Measurements from ENCODE around the gene GNA14. TPM values are rescaled to one million over a fixed set of nuclear protein-coding genes. Genes with fewer than 3 reads are reported as not detected.

GNA14 gene
- total RNA-seq, 3 donors from 2014 or later (not counting 1 experiment from before 2014, with no cell fraction given) = 1.8 TPM; not detected in 2

DNA sequence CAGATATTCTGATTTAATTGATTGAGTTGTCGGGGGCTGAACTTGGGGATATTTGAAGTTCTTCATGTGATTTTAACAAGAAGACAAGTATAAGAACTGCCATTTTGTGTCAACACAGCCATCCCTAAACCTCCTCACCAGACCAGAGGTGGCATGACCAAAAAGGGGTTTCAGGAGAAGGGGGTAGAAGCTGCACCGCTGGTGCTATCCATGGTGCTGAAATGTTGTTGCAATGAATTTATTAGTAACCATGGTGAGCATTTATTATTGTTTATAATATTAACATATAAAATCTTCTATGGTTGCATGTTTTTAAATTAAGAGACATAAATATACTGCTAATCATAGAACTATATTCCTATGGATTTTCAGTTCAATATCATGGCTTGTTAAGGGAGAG lies 72.3 kb downstream of the GNA14 start:
- no peak overlapping the region for H3K4me3 ChIP-seq (ENCODE audit: low read length)
- Mint-ChIP-seq H3K27ac (no peak overlapping the region), H3K4me1 (no peaks in the 10 kb centered on the region), H3K9me3 (no peaks in the 10 kb centered on the region), H3K4me3 (no peak overlapping the region), H3K27me3 (ENCODE audit: low read depth in 2 of 2) (peaks cover 3 to 13% of the 10 kb centered on the region in 2 donors), H3K36me3 (no peaks in the 10 kb centered on the region)
- WGBS (ENCODE audit: insufficient coverage) = no CpG with 5 or more reads among the region's 2 CpGs
- DNase-seq = peak in 1 of 2 donors; percentile 22
- no peaks in the 10 kb centered on the region for H3K36me3 ChIP-seq (ENCODE audit: control insufficient read depth, insufficient read depth, low read length)
- H3K27me3 ChIP-seq (ENCODE audit: control insufficient read depth, insufficient read depth, low read length) = no peaks in the 10 kb centered on the region
- no peaks in the 10 kb centered on the region for H3K4me1 ChIP-seq (ENCODE audit: control insufficient read depth, insufficient read depth, low read length)
- no peak for ATAC-seq
- no peak for TF ChIP-seq CTCF (IDR thresholded peaks at IDR 0.05)
- H3K27ac ChIP-seq (ENCODE audit: low read length) = no peak overlapping the region
- no peaks in the 10 kb centered on the region for H3K9me3 ChIP-seq (ENCODE audit: control insufficient read depth, insufficient read depth, low read length)
- intact Hi-C loops (cut with micrococcal nuclease) = no loop called here

DNA sequence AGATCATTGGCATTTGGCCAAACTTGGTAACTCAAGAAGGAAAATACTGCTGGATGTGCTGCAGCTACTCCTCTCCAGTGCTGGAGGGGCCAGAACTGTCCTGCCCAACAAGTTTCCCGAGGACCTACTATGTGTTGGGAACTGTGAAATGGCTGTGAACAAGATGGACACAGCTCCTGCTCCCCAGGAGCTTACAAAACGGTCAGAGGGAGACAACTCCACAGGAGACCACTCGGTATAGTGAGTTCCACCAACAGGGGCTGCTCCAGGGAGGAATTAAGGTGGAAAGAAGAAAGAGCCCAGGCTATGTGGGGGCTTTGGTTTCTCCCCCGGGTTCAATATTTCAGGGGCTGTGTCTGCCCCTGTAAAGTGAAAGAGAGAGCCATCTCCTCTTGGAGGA lies 78.8 kb downstream of the GNA14 start:
- Histone ChIP-seq H3K4me1 (ENCODE audit: control insufficient read depth, insufficient read depth, low read length) (no peaks in the 10 kb centered on the region), H3K9me3 (ENCODE audit: control insufficient read depth, insufficient read depth, low read length) (no peaks in the 10 kb centered on the region), H3K36me3 (ENCODE audit: control insufficient read depth, insufficient read depth, low read length) (no peaks in the 10 kb centered on the region), H3K4me3 (ENCODE audit: low read length) (no peak overlapping the region), H3K27me3 (ENCODE audit: control insufficient read depth, insufficient read depth, low read length) (no peaks in the 10 kb centered on the region), H3K27ac (ENCODE audit: low read length) (no peak overlapping the region)
- Mint-ChIP-seq H3K9me3 (no peaks in the 10 kb centered on the region), H3K27me3 (ENCODE audit: low read depth in 2 of 2) (peaks cover 0 to 6% of the 10 kb centered on the region in 2 donors), H3K4me3 (no peak overlapping the region), H3K27ac (no peak overlapping the region), H3K36me3 (no peaks in the 10 kb centered on the region), H3K4me1 (no peaks in the 10 kb centered on the region)
- intact Hi-C loops (cut with micrococcal nuclease) = no loop called here
- WGBS (ENCODE audit: insufficient coverage) = 85% methylated on average over 4 of the region's 4 CpGs
- no peak for DNase-seq
- no peak for TF ChIP-seq CTCF (IDR thresholded peaks at IDR 0.05)
- no peak for ATAC-seq

DNA sequence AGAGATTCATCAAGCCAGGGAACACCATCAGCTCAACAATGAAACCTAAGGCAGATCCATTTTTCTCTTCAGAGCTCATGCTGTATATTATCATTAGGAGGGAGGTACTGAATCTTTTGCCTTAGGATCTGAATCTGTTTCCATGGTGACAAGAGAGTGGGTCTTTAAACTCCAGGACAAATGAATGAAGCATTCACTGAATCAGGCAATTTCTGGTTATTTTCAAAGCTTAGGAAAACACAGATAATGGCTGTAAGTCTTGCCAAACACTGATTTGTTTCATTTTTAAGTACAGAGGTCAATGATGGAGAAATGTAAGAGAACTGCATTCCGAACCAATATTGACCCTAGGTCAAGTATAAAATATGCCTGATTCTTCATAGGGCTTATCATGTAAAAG lies 84.9 kb downstream of the GNA14 start:
- Histone ChIP-seq H3K4me3 (ENCODE audit: low read length) (no peak overlapping the region), H3K27ac (ENCODE audit: low read length) (no peak overlapping the region), H3K4me1 (ENCODE audit: control insufficient read depth, insufficient read depth, low read length) (no peaks in the 10 kb centered on the region), H3K9me3 (ENCODE audit: control insufficient read depth, insufficient read depth, low read length) (no peaks in the 10 kb centered on the region), H3K36me3 (ENCODE audit: control insufficient read depth, insufficient read depth, low read length) (no peaks in the 10 kb centered on the region), H3K27me3 (ENCODE audit: control insufficient read depth, insufficient read depth, low read length) (no peaks in the 10 kb centered on the region)
- no peak for DNase-seq
- peaks cover 6 to 7% of the 10 kb centered on the region in 2 donors for H3K27me3 Mint-ChIP-seq (ENCODE audit: low read depth in 2 of 2)
- no peak for ATAC-seq
- no peaks in the 10 kb centered on the region for H3K4me1 Mint-ChIP-seq
- no peak overlapping the region for H3K4me3 Mint-ChIP-seq
- WGBS (ENCODE audit: insufficient coverage) = 82% methylated on average over 1 of the region's 1 CpG
- no peak for TF ChIP-seq CTCF (IDR thresholded peaks at IDR 0.05)
- H3K9me3 Mint-ChIP-seq = no peaks in the 10 kb centered on the region
- H3K36me3 Mint-ChIP-seq = no peaks in the 10 kb centered on the region
- intact Hi-C loops (cut with micrococcal nuclease) = no loop called here
- H3K27ac Mint-ChIP-seq = no peak overlapping the region

- H3K9me3 Mint-ChIP-seq = no peaks in the 10 kb centered on the region
- DNase-seq = no peak
- no peak for ATAC-seq
- no peaks in the 10 kb centered on the region for H3K4me1 Mint-ChIP-seq
- Histone ChIP-seq H3K4me1 (ENCODE audit: control insufficient read depth, insufficient read depth, low read length) (no peaks in the 10 kb centered on the region), H3K27me3 (ENCODE audit: control insufficient read depth, insufficient read depth, low read length) (no peaks in the 10 kb centered on the region), H3K36me3 (ENCODE audit: control insufficient read depth, insufficient read depth, low read length) (no peaks in the 10 kb centered on the region), H3K9me3 (ENCODE audit: control insufficient read depth, insufficient read depth, low read length) (no peaks in the 10 kb centered on the region), H3K4me3 (ENCODE audit: low read length) (no peak overlapping the region), H3K27ac (ENCODE audit: low read length) (no peak overlapping the region)
- 60% methylated on average over 5 of the region's 6 CpGs for WGBS (ENCODE audit: insufficient coverage)
- no peak for TF ChIP-seq CTCF (IDR thresholded peaks at IDR 0.05)
- no peaks in the 10 kb centered on the region for H3K36me3 Mint-ChIP-seq
- no peak overlapping the region for H3K4me3 Mint-ChIP-seq
- intact Hi-C loops (cut with micrococcal nuclease) = no loop called here
- H3K27me3 Mint-ChIP-seq (ENCODE audit: low read depth in 2 of 2) = peaks cover 7% of the 10 kb centered on the region in 2 donors
- no peak overlapping the region for H3K27ac Mint-ChIP-seq
Observed at GRCh38 chr9:77562019-77562748, 85.9 kb downstream of the GNA14 start.
